PC-9 (cell line): ENCODE measurements around the gene MCTP1. TPM values are rescaled to one million over a fixed set of nuclear protein-coding genes. Genes with fewer than 3 reads are reported as not detected.

ENCODE experiments used
- BruUV-seq: library from RNA; stranded (reverse); fragments of 400-500 nt; replicated peaks from 2 replicates; lab custom pipeline; 2021; lab: Mats Ljungman, UMichigan
- CTCF ChIA-PET: fragments of 300-600 bp; sonication (Branson Sonifier 250); formaldehyde crosslinking; loops from one replicate; lab custom pipeline; 2022; ENCODE audit warnings: antibody characterized with exemption; lab: Charles Lee
- POLR2A ChIA-PET: fragments of 300-600 bp; sonication (Branson Sonifier 250); formaldehyde crosslinking; loops from one replicate; lab custom pipeline; 2022; ENCODE audit warnings: antibody characterized with exemption; ENCODE audit not compliant: unreplicated experiment; lab: Charles Lee
- DNase-seq, 2 experiments: peaks; one replicate each; pipeline versions ENCODE4 v3.0.0 to v3.0.0-alpha.2; 2015 to 2022; ENCODE audit warnings: mixed read lengths in 1 of 2
- H2AFZ ChIP-seq: fragments of 200-600 bp; sonication (generic); 2 replicates; pipeline ENCODE4 v1.8.1; 2017; ENCODE audit warnings: antibody characterized with exemption
- H3F3A ChIP-seq: fragments of 200-600 bp; sonication (generic); 2 replicates; pipeline ENCODE4 v1.8.1; 2017; ENCODE audit warnings: antibody characterized with exemption, mild to moderate bottlenecking, low read depth; ENCODE audit not compliant: insufficient read depth
- H3K27ac ChIP-seq: fragments of 200-600 bp; sonication (generic); 2 replicates; pipeline ENCODE4 v1.6.1; 2016; ENCODE audit warnings: mixed run types
- H3K27me3 ChIP-seq: fragments of 200-600 bp; sonication (generic); 2 replicates; pipeline ENCODE4 v1.6.1; 2016; ENCODE audit warnings: low read depth, mixed run types; ENCODE audit not compliant: insufficient read depth
- H3K36me3 ChIP-seq: fragments of 200-600 bp; sonication (generic); 2 replicates; pipeline ENCODE4 v1.6.1; 2016; ENCODE audit warnings: low read depth, mixed run types
- H3K4me1 ChIP-seq: fragments of 200-600 bp; sonication (generic); replicated peaks from 2 replicates; pipeline ENCODE4 v1.6.1; 2016; ENCODE audit warnings: mixed run types; ENCODE audit not compliant: insufficient read depth
- H3K4me2 ChIP-seq: fragments of 200-600 bp; sonication (generic); 2 replicates; pipeline ENCODE4 v1.6.1; 2017; ENCODE audit warnings: mixed run types
- H3K4me3 ChIP-seq: fragments of 200-600 bp; sonication (generic); 2 replicates; pipeline ENCODE4 v1.6.1; 2016; ENCODE audit warnings: mixed run types
- H3K79me2 ChIP-seq: fragments of 200-600 bp; sonication (generic); 2 replicates; pipeline ENCODE4 v1.6.1; 2017; ENCODE audit warnings: low read depth, mixed run types
- H3K9me2 ChIP-seq: fragments of 200-600 bp; sonication (generic); 2 replicates; pipeline ENCODE4 v1.8.1; 2017; ENCODE audit warnings: mild to moderate bottlenecking; ENCODE audit not compliant: insufficient read depth
- H3K9me3 ChIP-seq: fragments of 200-600 bp; sonication (generic); 2 replicates; pipeline ENCODE4 v1.8.1; 2016; ENCODE audit warnings: low read depth; ENCODE audit not compliant: insufficient read depth
- H4K20me1 ChIP-seq: fragments of 200-600 bp; sonication (generic); 2 replicates; pipeline ENCODE4 v1.8.1; 2017; ENCODE audit not compliant: insufficient read depth
- CTCF ChIP-seq: fragments of 200-600 bp; sonication (generic); conservative IDR thresholded peaks from 2 replicates; pipeline ENCODE4 v1.6.1; 2017; ENCODE audit warnings: mixed run types, antibody characterized with exemption, mild to moderate bottlenecking, moderate library complexity
- EZH2 ChIP-seq: fragments of 200-600 bp; sonication (generic); IDR thresholded peaks from 2 replicates; pipeline ENCODE4 v1.8.0; 2017; ENCODE audit warnings: antibody characterized with exemption, low read depth
- intact Hi-C: fragments of 100-400 bp; cut with micrococcal nuclease; formaldehyde crosslinking; loops from one replicate; pipeline ENCODE4 v1.10.0; 2022; ENCODE audit not compliant: unreplicated experiment
- total RNA-seq: library from RNA; stranded (reverse); gene quantifications from 2 replicates; pipeline ENCODE4 v1.2.3, GENCODE V29; 2021

Gene MCTP1
- total RNA-seq, 1 experiment from 2014 or later, result 3.9 TPM

- H3K79me2 ChIP-seq, result no peaks in the 10 kb centered on the region
- peaks cover 14% of the 10 kb centered on the region for H3K27me3 ChIP-seq
- no peak for DNase-seq
- POLR2A ChIA-PET, result no interaction called here
- H3K4me3 ChIP-seq, result no peak overlapping the region
- TF ChIP-seq EZH2 (no peak), CTCF (no peak)
- H3K4me2 ChIP-seq, result no peak overlapping the region
- no peaks in the 10 kb centered on the region for H3K9me2 ChIP-seq
- BruUV-seq, result no TSS peak
- H3K36me3 ChIP-seq, result no peaks in the 10 kb centered on the region
- no peaks in the 10 kb centered on the region for H4K20me1 ChIP-seq
- H3K4me1 ChIP-seq, result peaks cover 13% of the 10 kb centered on the region; the same call in 1 of the 2 replicates
- intact Hi-C loops, result loop anchor here (10.0 kb wide), 2 partner anchors 334 to 564 kb away; no protein-coding TSS in a partner anchor
- CTCF ChIA-PET, result no interaction called here
- H3F3A ChIP-seq, result 0 out of 2 replicates have a peak, but pooled peaks cover 4% of the 10 kb centered on the region
- no peak overlapping the region for H3K27ac ChIP-seq
- no peak overlapping the region for H2AFZ ChIP-seq
- no peaks in the 10 kb centered on the region for H3K9me3 ChIP-seq
These were observed 3.7 kb downstream of the MCTP1 start for GRCh38 chr5:95281226-95281625.

DNA sequence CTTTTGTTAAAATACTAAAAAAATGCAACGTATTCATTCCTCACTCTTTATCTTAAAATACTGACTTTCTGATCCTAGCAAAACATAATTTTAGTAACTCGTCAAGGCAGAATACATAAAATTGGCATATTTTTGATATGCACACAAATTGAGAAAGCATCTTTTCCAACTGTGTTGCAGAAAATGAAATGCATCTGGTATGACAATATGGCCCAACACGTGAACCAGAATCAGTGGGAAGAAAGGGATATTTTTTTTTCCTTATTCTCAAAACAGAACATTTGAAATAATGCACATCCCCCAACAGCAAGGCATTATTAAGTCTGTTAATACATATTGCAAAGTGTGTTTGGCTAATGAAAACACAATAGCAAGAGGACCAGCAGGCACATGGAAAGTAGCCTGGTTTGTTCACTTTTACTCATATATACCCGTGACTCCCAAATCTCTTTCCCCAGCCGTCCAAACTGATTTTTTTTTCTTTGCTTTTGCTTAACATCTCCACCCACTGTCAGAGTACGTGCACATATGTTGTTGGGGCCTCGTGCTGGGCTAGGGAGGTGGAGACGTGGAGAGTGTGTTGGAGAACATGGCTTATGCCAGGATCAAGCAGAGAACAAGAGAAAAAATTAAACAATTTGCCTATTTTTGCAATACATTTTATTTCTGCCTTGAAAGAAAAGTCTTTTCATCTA lies 4.3 kb downstream of the MCTP1 start:
- no peak overlapping the region for H3K4me3 ChIP-seq
- no peak overlapping the region for H2AFZ ChIP-seq
- intact Hi-C loops, result loop anchor here (10.0 kb wide), 2 partner anchors 334 to 564 kb away; no protein-coding TSS in a partner anchor
- H4K20me1 ChIP-seq, result no peaks in the 10 kb centered on the region
- no peak for DNase-seq
- peaks cover 7% of the 10 kb centered on the region for H3K27me3 ChIP-seq
- ChIA-PET CTCF (no interaction called here), POLR2A (no interaction called here)
- no TSS peak for BruUV-seq
- no peaks in the 10 kb centered on the region for H3K9me3 ChIP-seq
- peaks cover 12% of the 10 kb centered on the region; the same call in 1 of the 2 replicates for H3K4me1 ChIP-seq
- no peak overlapping the region for H3K4me2 ChIP-seq
- no peak overlapping the region for H3K27ac ChIP-seq
- H3K36me3 ChIP-seq, result no peaks in the 10 kb centered on the region
- no peaks in the 10 kb centered on the region for H3K9me2 ChIP-seq
- H3K79me2 ChIP-seq, result no peaks in the 10 kb centered on the region
- TF ChIP-seq EZH2 (no peak), CTCF (no peak)
- H3F3A ChIP-seq, result 0 out of 2 replicates have a peak, but pooled peaks cover 4% of the 10 kb centered on the region

DNA sequence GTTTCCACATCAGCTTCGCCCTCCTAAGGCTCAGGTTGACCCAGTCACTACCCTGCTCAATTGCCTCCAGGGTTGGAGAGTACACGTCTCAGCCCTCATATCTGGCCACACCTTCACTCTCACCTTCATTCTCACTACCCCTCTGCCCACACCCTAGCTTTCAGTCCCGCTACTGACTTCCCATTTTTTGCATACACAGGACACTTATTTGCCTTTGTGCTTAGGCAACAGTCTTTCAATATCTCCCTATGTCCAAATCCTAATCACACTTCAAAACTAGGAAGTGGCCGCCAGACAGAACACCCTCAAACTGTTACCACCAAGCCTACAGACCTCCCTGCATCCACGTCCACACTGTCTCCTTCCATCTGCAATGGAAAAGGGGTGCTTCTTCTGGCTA lies 10.9 kb downstream of the MCTP1 start:
- POLR2A ChIA-PET, result no interaction called here

More for the DNA sequence above, 10.9 kb downstream of the MCTP1 start:
- Histone ChIP-seq H3K36me3 (no peaks in the 10 kb centered on the region), H2AFZ (no peak overlapping the region), H4K20me1 (no peaks in the 10 kb centered on the region), H3K27ac (no peak overlapping the region), H3K27me3 (0 out of 2 replicates have a peak, but pooled peaks cover 4% of the 10 kb centered on the region), H3K9me3 (no peaks in the 10 kb centered on the region), H3K79me2 (no peaks in the 10 kb centered on the region), H3K4me1 (no peaks in the 10 kb centered on the region), H3K4me3 (no peak overlapping the region), H3F3A (no peaks in the 10 kb centered on the region), H3K9me2 (no peaks in the 10 kb centered on the region), H3K4me2 (no peak overlapping the region)
- intact Hi-C loops, result no loop called here
- no TSS peak for BruUV-seq
- CTCF ChIA-PET, result no interaction called here
- no peak for DNase-seq
- no peak for TF ChIP-seq EZH2
- no peak for TF ChIP-seq CTCF
